Liver (tissue), 9 donors: ENCODE results near the gene TNS3. TPM values are rescaled to one million over a fixed set of nuclear protein-coding genes. Genes with fewer than 3 reads are reported as not detected.

ENCODE experiments used
- DNase-seq: peaks from one replicate; pipeline ENCODE4 v3.0.0-alpha.2; 2017; ENCODE audit warnings: low spot score
- H3K27ac ChIP-seq, 2 donors: one replicate each; pipeline ENCODE4 v1.7.0; 2013; ENCODE audit warnings: inconsistent platforms in 2 of 2, low read length in 2 of 2, control low read depth in 1 of 2, low read depth in 1 of 2, mild to moderate bottlenecking in 1 of 2
- H3K27me3 ChIP-seq, 4 donors: one replicate each; pipeline versions ENCODE4 v1.6.1 to v1.7.0; 2013; ENCODE audit warnings: low read length in 3 of 4, inconsistent platforms in 1 of 4, mild to moderate bottlenecking in 1 of 4, moderate library complexity in 1 of 4; ENCODE audit not compliant: control insufficient read depth in 4 of 4, insufficient read depth in 4 of 4
- H3K36me3 ChIP-seq, 4 donors: one replicate each; pipeline versions ENCODE4 v1.6.1 to v1.7.0; 2013; ENCODE audit warnings: low read length in 3 of 4, mild to moderate bottlenecking in 3 of 4, low read depth in 1 of 4, moderate library complexity in 1 of 4; ENCODE audit not compliant: control insufficient read depth in 4 of 4, insufficient read depth in 3 of 4
- H3K4me1 ChIP-seq, 4 donors: one replicate each; pipeline versions ENCODE4 v1.6.1 to v1.7.0; 2013; ENCODE audit warnings: low read length in 3 of 4, mild to moderate bottlenecking in 3 of 4, moderate library complexity in 1 of 4; ENCODE audit not compliant: control insufficient read depth in 4 of 4, insufficient read depth in 4 of 4
- H3K4me3 ChIP-seq, 3 donors: one replicate each; pipeline versions ENCODE4 v1.6.1 to v1.7.0; 2013; ENCODE audit warnings: low read length in 3 of 3, control low read depth in 1 of 3, low read depth in 1 of 3, mild to moderate bottlenecking in 1 of 3
- H3K9ac ChIP-seq, 2 donors: one replicate each; pipeline ENCODE4 v1.7.0; 2013; ENCODE audit warnings: low read length in 2 of 2, mild to moderate bottlenecking in 2 of 2, moderate library complexity in 2 of 2, control low read depth in 1 of 2, low read depth in 1 of 2
- H3K9me3 ChIP-seq, 4 donors: one replicate each; pipeline versions ENCODE4 v1.6.1 to v1.7.0; 2013; ENCODE audit warnings: low read length in 3 of 4; ENCODE audit not compliant: control insufficient read depth in 4 of 4
- FOXA1 ChIP-seq: IDR thresholded peaks from 2 replicates; pipeline ENCODE4 v1.6.1; 2016; ENCODE audit warnings: antibody characterized with exemption
- FOXA2 ChIP-seq: IDR thresholded peaks from 2 replicates; pipeline ENCODE4 v1.6.1; 2016; ENCODE audit warnings: antibody characterized with exemption
- GABPA ChIP-seq, 2 donors: IDR thresholded peaks in 1 of 2; conservative IDR thresholded peaks in 1 of 2; 2 replicates each; pipeline ENCODE4 v1.6.1; 2016; ENCODE audit warnings: antibody characterized with exemption in 2 of 2, mild to moderate bottlenecking in 1 of 2, moderate library complexity in 1 of 2
- HNF4A ChIP-seq, 2 donors: conservative IDR thresholded peaks; 2 replicates each; pipeline ENCODE4 v1.6.1; 2016; ENCODE audit warnings: antibody characterized with exemption in 2 of 2, mild to moderate bottlenecking in 2 of 2
- HNF4G ChIP-seq: IDR thresholded peaks from 2 replicates; pipeline ENCODE4 v1.6.1; 2016; ENCODE audit warnings: antibody characterized with exemption
- JUND ChIP-seq, 2 donors: IDR thresholded peaks; 2 replicates each; pipeline ENCODE4 v1.6.1; 2016; ENCODE audit warnings: antibody characterized with exemption in 2 of 2
- NR2F2 ChIP-seq: IDR thresholded peaks from 2 replicates; pipeline ENCODE4 v1.6.1; 2016; ENCODE audit warnings: antibody characterized with exemption
- RAD21 ChIP-seq, 2 donors: IDR thresholded peaks; 2 replicates each; pipeline ENCODE4 v1.6.1; 2016; ENCODE audit warnings: antibody characterized with exemption in 2 of 2, mild to moderate bottlenecking in 2 of 2
- RXRA ChIP-seq, 2 donors: IDR thresholded peaks; 2 replicates each; pipeline ENCODE4 v1.6.1; 2017 to 2018; ENCODE audit warnings: antibody characterized with exemption in 2 of 2, mild to moderate bottlenecking in 1 of 2
- SP1 ChIP-seq: IDR thresholded peaks from 2 replicates; pipeline ENCODE4 v1.6.1; 2018; ENCODE audit warnings: antibody characterized with exemption, mild to moderate bottlenecking
- YY1 ChIP-seq: IDR thresholded peaks from 2 replicates; pipeline ENCODE4 v1.6.1; 2016; ENCODE audit warnings: antibody characterized with exemption, mild to moderate bottlenecking
- WGBS: extraction: QIAGEN DNeasy Blood & Tissue Kit; methylation state at CpG from one replicate; pipeline ENCODE4 v1.1.7; 2013; 5-methylcytosine and 5-hydroxymethylcytosine counted together
- polyA plus RNA-seq, 2 donors: library from polyadenylated mRNA; stranded (reverse) in 1 of 2; unstranded in 1 of 2; fragments of 200-250 nt in 1 of 2; fragments of >200 nt in 1 of 2; fragmentation: Nextera tagmentation in 1 of 2; extraction: Ambion mirVana in 1 of 2; gene quantifications; one replicate each; pipeline versions ENCODE4 v1.2.1 to v1.2.3, GENCODE V29; 2013 to 2015
- total RNA-seq, 2 donors: library from RNA; depleted of rRNA; stranded (reverse); fragments of >200 nt; gene quantifications; one replicate each; pipeline ENCODE4 v1.2.3, GENCODE V29; 2014
- TF ChIP-seq, protein P1 (sequence below): IDR thresholded peaks from 2 replicates; pipeline ENCODE4 v1.6.1; 2016; ENCODE audit warnings: antibody characterized with exemption
- TF ChIP-seq, protein P2 (sequence below): IDR thresholded peaks from 2 replicates; pipeline ENCODE4 v1.6.1; 2016; ENCODE audit warnings: antibody characterized with exemption, mild to moderate bottlenecking
- TF ChIP-seq, protein P3 (sequence below): fragments of 150-350 bp; IDR thresholded peaks from 2 replicates; pipeline ENCODE4 v1.5.1; 2017; ENCODE audit warnings: improper control_type of control experiment, low read depth, low read length; ENCODE audit not compliant: missing input control
- donor health status: healthy.
- donor health status: healthy.
- donor health status: healthy.
- donor health status: healthy.
- donor health status: healthy.

Gene TNS3
- total and polyA plus RNA-seq, 4 donors: 16.8 to 100 (median 29.5) TPM

DNA sequence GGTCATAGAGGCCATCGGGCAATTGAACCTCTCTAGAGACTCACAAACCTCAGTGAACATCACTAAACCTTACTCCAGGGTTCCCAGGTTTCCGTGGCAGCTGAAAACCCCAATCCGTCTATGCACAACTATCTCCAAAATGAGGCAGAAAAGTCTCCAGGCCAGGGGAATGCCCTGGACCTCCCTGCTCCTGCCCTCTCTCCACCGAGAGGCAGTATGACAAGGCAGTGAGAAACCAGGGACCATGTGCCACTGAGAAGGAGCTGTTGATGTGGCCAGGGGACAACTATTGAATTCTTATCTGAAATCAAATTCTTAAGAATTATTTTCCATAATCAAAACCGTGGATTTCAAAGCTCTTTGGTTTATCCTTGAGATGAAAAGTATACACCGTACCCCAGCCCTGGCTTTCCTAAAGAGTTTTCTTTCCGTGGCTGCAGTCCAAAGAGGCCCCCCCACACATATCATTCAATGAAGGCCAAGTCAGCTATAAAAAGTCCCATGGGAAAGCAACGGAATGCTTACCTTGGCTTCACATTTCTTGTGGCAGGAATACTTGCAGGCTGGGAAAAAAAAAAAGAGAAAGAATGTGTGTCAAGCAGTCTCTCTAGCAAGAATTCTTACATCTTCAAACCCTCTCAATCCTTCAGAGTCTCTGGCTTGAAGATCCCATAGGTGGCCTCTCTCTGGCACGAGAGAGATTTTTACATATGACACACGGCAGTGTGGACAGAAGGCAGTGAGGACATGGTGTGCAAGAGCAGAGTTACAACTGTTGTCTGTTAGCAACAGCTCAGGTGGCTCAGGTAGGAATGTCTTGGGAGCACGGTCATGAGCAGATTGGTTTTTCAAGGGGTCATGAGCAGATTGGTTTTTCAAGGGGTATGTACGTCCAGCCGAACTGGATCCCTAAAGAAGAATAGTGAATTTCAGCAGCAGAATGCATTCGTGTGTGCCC, 75.2 kb downstream of the TNS3 start:
- H3K9me3 ChIP-seq: no peaks in the 10 kb centered on the region
- 85% methylated on average over 14 of the region's 14 CpGs for WGBS
- H3K27me3 ChIP-seq: no peaks in the 10 kb centered on the region
- no peak overlapping the region for H3K4me3 ChIP-seq
- H3K27ac ChIP-seq: peak overlapping the region; percentile 61 to 67
- H3K36me3 ChIP-seq: peaks cover 0 to 7% (median 3%) of the 10 kb centered on the region in 4 donors
- H3K9ac ChIP-seq: peak overlapping the region in 1 of 2 donors; percentile 7
- no peak for DNase-seq
- peaks cover 4 to 25% (median 19%) of the 10 kb centered on the region in 4 donors for H3K4me1 ChIP-seq
- TF ChIP-seq, protein P1, sequence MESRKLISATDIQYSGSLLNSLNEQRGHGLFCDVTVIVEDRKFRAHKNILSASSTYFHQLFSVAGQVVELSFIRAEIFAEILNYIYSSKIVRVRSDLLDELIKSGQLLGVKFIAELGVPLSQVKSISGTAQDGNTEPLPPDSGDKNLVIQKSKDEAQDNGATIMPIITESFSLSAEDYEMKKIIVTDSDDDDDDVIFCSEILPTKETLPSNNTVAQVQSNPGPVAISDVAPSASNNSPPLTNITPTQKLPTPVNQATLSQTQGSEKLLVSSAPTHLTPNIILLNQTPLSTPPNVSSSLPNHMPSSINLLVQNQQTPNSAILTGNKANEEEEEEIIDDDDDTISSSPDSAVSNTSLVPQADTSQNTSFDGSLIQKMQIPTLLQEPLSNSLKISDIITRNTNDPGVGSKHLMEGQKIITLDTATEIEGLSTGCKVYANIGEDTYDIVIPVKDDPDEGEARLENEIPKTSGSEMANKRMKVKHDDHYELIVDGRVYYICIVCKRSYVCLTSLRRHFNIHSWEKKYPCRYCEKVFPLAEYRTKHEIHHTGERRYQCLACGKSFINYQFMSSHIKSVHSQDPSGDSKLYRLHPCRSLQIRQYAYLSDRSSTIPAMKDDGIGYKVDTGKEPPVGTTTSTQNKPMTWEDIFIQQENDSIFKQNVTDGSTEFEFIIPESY: no peak
- TF ChIP-seq FOXA1 (no peak), GABPA (IDR thresholded peaks at IDR 0.05 in 1 of 2, conservative IDR thresholded peaks at IDR 0.05 in 1 of 2) (no peak), JUND (IDR thresholded peaks at IDR 0.05) (no peak), NR2F2 (no peak), RAD21 (IDR thresholded peaks at IDR 0.05) (no peak), HNF4A (conservative IDR thresholded peaks at IDR 0.05) (no peak), FOXA2 (no peak), RXRA (IDR thresholded peaks at IDR 0.05) (no peak), HNF4G (no peak)
- TF ChIP-seq, protein P2, sequence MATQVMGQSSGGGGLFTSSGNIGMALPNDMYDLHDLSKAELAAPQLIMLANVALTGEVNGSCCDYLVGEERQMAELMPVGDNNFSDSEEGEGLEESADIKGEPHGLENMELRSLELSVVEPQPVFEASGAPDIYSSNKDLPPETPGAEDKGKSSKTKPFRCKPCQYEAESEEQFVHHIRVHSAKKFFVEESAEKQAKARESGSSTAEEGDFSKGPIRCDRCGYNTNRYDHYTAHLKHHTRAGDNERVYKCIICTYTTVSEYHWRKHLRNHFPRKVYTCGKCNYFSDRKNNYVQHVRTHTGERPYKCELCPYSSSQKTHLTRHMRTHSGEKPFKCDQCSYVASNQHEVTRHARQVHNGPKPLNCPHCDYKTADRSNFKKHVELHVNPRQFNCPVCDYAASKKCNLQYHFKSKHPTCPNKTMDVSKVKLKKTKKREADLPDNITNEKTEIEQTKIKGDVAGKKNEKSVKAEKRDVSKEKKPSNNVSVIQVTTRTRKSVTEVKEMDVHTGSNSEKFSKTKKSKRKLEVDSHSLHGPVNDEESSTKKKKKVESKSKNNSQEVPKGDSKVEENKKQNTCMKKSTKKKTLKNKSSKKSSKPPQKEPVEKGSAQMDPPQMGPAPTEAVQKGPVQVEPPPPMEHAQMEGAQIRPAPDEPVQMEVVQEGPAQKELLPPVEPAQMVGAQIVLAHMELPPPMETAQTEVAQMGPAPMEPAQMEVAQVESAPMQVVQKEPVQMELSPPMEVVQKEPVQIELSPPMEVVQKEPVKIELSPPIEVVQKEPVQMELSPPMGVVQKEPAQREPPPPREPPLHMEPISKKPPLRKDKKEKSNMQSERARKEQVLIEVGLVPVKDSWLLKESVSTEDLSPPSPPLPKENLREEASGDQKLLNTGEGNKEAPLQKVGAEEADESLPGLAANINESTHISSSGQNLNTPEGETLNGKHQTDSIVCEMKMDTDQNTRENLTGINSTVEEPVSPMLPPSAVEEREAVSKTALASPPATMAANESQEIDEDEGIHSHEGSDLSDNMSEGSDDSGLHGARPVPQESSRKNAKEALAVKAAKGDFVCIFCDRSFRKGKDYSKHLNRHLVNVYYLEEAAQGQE: no peak

DNA sequence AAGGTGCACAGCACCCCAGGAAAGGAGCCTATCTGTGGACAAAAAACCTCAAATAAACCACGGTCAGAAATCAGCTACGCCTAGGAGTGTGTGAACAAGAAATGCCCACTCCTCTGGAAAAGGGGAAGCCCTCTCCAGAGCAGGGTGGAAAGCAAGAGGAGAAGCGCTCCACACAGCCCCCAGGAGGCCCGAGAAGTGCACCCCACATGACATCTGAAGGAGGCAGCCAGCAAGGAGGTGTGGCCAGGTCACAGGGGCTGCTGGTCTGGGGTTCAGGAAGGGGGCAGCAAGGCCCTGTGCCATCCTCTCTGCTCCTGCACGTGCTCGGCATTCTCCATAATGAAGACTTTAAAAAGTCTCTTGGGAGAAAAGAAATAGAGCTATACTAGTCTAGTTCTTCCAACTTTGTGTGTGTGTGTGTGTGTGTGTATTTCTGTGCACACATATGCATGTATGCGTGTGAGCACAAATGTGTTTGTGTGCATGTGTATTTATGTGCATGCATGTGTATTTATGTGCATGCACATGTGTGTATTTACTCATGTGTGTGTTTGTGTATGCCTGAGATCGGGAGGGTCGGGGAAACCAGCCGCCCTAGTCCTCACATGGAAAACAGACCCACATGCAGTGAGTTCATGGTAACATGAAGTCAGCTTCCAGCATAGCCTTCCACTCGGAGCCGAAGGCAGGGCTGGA, 76.5 kb downstream of the TNS3 start:
- TF ChIP-seq HNF4G: no peak
- TF ChIP-seq, protein P1: no peak
- TF ChIP-seq SP1: no peak
- TF ChIP-seq YY1: no peak
- TF ChIP-seq, protein P3, sequence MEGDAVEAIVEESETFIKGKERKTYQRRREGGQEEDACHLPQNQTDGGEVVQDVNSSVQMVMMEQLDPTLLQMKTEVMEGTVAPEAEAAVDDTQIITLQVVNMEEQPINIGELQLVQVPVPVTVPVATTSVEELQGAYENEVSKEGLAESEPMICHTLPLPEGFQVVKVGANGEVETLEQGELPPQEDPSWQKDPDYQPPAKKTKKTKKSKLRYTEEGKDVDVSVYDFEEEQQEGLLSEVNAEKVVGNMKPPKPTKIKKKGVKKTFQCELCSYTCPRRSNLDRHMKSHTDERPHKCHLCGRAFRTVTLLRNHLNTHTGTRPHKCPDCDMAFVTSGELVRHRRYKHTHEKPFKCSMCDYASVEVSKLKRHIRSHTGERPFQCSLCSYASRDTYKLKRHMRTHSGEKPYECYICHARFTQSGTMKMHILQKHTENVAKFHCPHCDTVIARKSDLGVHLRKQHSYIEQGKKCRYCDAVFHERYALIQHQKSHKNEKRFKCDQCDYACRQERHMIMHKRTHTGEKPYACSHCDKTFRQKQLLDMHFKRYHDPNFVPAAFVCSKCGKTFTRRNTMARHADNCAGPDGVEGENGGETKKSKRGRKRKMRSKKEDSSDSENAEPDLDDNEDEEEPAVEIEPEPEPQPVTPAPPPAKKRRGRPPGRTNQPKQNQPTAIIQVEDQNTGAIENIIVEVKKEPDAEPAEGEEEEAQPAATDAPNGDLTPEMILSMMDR: no peak
- no peak for TF ChIP-seq FOXA1
- TF ChIP-seq NR2F2: no peak
- DNase-seq: no peak
- H3K4me1 ChIP-seq: peaks cover 2 to 26% (median 15%) of the 10 kb centered on the region in 4 donors
- no peak overlapping the region for H3K4me3 ChIP-seq
- peaks cover 0 to 7% (median 3%) of the 10 kb centered on the region in 4 donors for H3K36me3 ChIP-seq
- H3K27ac ChIP-seq: no peak overlapping the region
- WGBS: 84% methylated on average over 12 of the region's 12 CpGs
- no peak overlapping the region for H3K9ac ChIP-seq
- no peaks in the 10 kb centered on the region for H3K27me3 ChIP-seq
- H3K9me3 ChIP-seq: no peaks in the 10 kb centered on the region
